GM12878 (cell line): Measurements from ENCODE around the gene E2F1. TPM values are rescaled to one million over a fixed set of nuclear protein-coding genes. Genes with fewer than 3 reads are reported as not detected.

ENCODE experiments used
- CHD4 ChIP-seq: fragments of 200-600 bp; sonication (generic); IDR thresholded peaks from 2 replicates; pipeline ENCODE4 v1.6.1; 2016; ENCODE audit warnings: mild to moderate bottlenecking
- CREB1 ChIP-seq: IDR thresholded peaks from 2 replicates; pipeline ENCODE4 v1.6.1; 2012; ENCODE audit warnings: low read depth, mild to moderate bottlenecking, inconsistent platforms
- DPF2 ChIP-seq: fragments of 450-650 bp; IDR thresholded peaks from 2 replicates; pipeline ENCODE4 v1.6.1; 2017; ENCODE audit warnings: mild to moderate bottlenecking
- EED ChIP-seq: sonication (generic); IDR thresholded peaks from 2 replicates; pipeline ENCODE4 v1.6.1; 2016; ENCODE audit warnings: antibody characterized with exemption, low read depth
- EGR1 ChIP-seq, 2 experiments: IDR thresholded peaks; 1 replicate in 1 of 2; 2 replicates in 1 of 2; pipeline ENCODE4 v1.6.1; 2011 to 2012; ENCODE audit warnings: low read depth in 2 of 2, low read length in 2 of 2, borderline replicate concordance in 1 of 2, mild to moderate bottlenecking in 1 of 2, moderate library complexity in 1 of 2
- GATAD2B ChIP-seq: fragments of 450-650 bp; conservative IDR thresholded peaks from 2 replicates; pipeline ENCODE4 v1.6.1; 2017; ENCODE audit warnings: low read depth, mild to moderate bottlenecking, moderate library complexity
- HDAC2 ChIP-seq: fragments of 200-600 bp; sonication (generic); IDR thresholded peaks from 2 replicates; pipeline ENCODE4 v1.6.1; 2017
- HSF1 ChIP-seq: fragments of 150-350 bp; IDR thresholded peaks from 2 replicates; pipeline ENCODE4 v1.6.1; 2014; ENCODE audit warnings: mild to moderate bottlenecking, low read depth, low read length
- IKZF2 ChIP-seq, 2 experiments: fragments of 450-650 bp; IDR thresholded peaks; 2 replicates each; pipeline ENCODE4 v1.6.1; 2017; ENCODE audit warnings: mild to moderate bottlenecking in 2 of 2, moderate library complexity in 2 of 2
- POLR2A ChIP-seq: IDR thresholded peaks from 2 replicates; pipeline ENCODE4 v1.6.1; 2011; ENCODE audit warnings: low read depth, mild to moderate bottlenecking, low read length
- RFX5 ChIP-seq: IDR thresholded peaks from 2 replicates; pipeline ENCODE4 v1.6.1; 2011; ENCODE audit warnings: low read depth, low read length, improper control_type of control experiment
- SKIL ChIP-seq: fragments of 450-650 bp; IDR thresholded peaks from 2 replicates; pipeline ENCODE4 v1.6.1; 2017; ENCODE audit warnings: mild to moderate bottlenecking, low read depth, inconsistent platforms; ENCODE audit not compliant: poor library complexity, severe bottlenecking
- TAF1 ChIP-seq: IDR thresholded peaks from 2 replicates; pipeline ENCODE4 v1.6.1; 2011; ENCODE audit warnings: mild to moderate bottlenecking, low read depth, low read length, borderline replicate concordance
- TCF3 ChIP-seq: IDR thresholded peaks from 2 replicates; pipeline ENCODE4 v1.6.1; 2012; ENCODE audit warnings: low read depth, mild to moderate bottlenecking, low read length, borderline replicate concordance; ENCODE audit not compliant: insufficient read depth
- polyA plus RNA-seq, 11 experiments: library from polyadenylated mRNA; depleted of rRNA in 4 of 11; unstranded in 6 of 11; stranded (reverse) in 5 of 11; fragments of >200 nt; fragmentation: Nextera tagmentation in 4 of 11; fragmentation: Illumina TruSeq in 1 of 11; extraction: Ambion mirVana in 4 of 11; extraction: Trizol in 1 of 11; gene quantifications; 1 replicate in 1 of 11; 2 replicates in 10 of 11; pipeline versions ENCODE4 v1.2.1 to v1.2.3, GENCODE V29; 2011 to 2016; ENCODE audit warnings: inconsistent platforms in 2 of 11, missing spikeins in 2 of 11, low read depth in 1 of 11
- total RNA-seq, 4 experiments: library from RNA; depleted of rRNA in 3 of 4; stranded (reverse); fragments of >200 nt in 3 of 4; fragmentation: Illumina TruSeq in 1 of 4; extraction: Trizol in 1 of 4; gene quantifications; 2 replicates each; pipeline versions ENCODE4 v1.2.1 to v1.2.3, GENCODE V29; 2013 to 2021

E2F1 gene
- total and polyA plus RNA-seq, 10 of the 15 experiments (the other 5 are each of a cell fraction or from before 2014, with no cell fraction given), result 0.29 to 50.2 (median 19.7) TPM

DNA sequence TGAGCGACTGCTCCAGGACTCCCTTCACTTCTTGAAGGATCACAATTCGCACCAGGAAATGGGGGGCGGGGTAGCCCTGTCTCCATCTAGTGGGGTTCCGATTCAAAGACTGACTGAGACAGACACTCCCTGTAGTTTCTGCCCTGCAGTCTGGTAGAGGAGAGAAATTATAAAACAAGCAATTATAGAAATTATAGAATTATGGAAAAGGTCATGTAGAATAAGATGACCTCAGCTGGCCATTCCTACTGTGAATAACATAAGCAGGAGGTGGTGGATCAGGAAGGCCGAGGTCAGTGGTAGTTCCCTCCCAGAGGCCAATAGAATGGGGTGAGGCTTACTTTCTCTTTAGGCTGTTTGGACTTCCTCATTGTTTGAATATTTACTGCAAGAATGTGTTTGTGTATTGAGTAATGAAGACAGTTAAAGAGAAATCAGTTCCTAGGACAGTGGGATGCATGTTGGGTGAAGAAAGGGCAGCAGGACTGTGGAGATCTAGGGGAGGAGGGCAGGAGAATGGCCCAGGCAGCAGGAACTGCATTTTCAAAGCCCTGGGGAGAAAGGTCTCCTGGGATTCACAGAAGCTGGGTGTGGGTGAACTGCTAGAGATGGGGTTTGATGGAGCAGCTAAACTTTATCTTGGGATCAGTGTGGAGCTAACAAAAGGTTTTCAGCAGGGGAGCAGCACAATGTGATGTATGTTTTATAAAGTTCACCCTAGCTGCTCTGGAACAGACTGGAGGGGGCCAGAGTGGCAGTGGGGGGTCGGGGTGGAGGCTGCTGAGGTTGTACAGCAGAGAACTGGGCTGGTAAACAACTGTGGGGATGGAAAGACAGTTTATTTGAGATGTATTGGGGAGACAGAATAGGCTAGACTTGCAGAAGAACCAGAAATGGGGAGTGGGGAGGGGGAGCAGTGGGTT lies 47.7 kb upstream of the E2F1 start (continued):
- TF ChIP-seq HSF1 (no peak), POLR2A (no peak), RFX5 (no peak), HDAC2 (no peak), SKIL (no peak), CHD4 (no peak), CREB1 (no peak), GATAD2B (no peak), EGR1 (IDR thresholded peaks at IDR 0.05; ENCODE audit: borderline replicate concordance in 1 of 2, low read depth in 2 of 2, low read length in 2 of 2) (no peak), IKZF2 (IDR thresholded peaks at IDR 0.05) (peak in 1 of 2 experiments; percentile 10; a peak in 1 of 4 replicates), TAF1 (peak; percentile 20; the same call in 1 of the 2 replicates), EED (peak; percentile 9; the same call in 1 of the 2 replicates), DPF2 (0 out of 2 replicates have a peak, but pooled peaks have one; percentile 39), TCF3 (no peak)
